Sigmoid colon (tissue), 7 donors: ENCODE results near the gene BCAS3. TPM values are rescaled to one million over a fixed set of nuclear protein-coding genes. Genes with fewer than 3 reads are reported as not detected.

ENCODE experiments used
- DNase-seq: peaks from one replicate; pipeline ENCODE4 v3.0.0-alpha.2; 2019
- H3K27ac ChIP-seq, 4 donors: fragments of 200-600 bp; sonication (generic); one replicate each; pipeline ENCODE4 v1.5.1; 2016 to 2019; ENCODE audit warnings: mild to moderate bottlenecking in 1 of 4
- H3K27me3 ChIP-seq, 3 donors: fragments of 200-600 bp; sonication (generic); one replicate each; pipeline ENCODE4 v1.5.1; 2019; ENCODE audit warnings: mild to moderate bottlenecking in 1 of 3
- H3K36me3 ChIP-seq, 4 donors: fragments of 200-600 bp; sonication (generic); one replicate each; pipeline ENCODE4 v1.5.1; 2016 to 2019
- H3K4me1 ChIP-seq, 4 donors: fragments of 200-600 bp; sonication (generic); one replicate each; pipeline ENCODE4 v1.5.1; 2017 to 2019
- H3K4me3 ChIP-seq, 4 donors: fragments of 200-600 bp; sonication (generic); one replicate each; pipeline ENCODE4 v1.5.1; 2017 to 2019; ENCODE audit warnings: mild to moderate bottlenecking in 2 of 4, moderate library complexity in 1 of 4
- H3K9me3 ChIP-seq, 4 donors: fragments of 200-600 bp in 3 of 4; sonication (generic) in 3 of 4; one replicate each; pipeline versions ENCODE4 v1.5.1 to v1.6.1; 2013 to 2019
- CTCF ChIP-seq, 4 experiments: fragments of 450-650 bp in 3 of 4; fragments of 200-600 bp in 1 of 4; IDR thresholded peaks; one replicate each; pipeline ENCODE4 v1.5.1; 2016 to 2019; ENCODE audit warnings: antibody characterized with exemption in 4 of 4, mild to moderate bottlenecking in 3 of 4, moderate library complexity in 2 of 4
- EP300 ChIP-seq, 4 donors: sonication (generic); formaldehyde crosslinking; IDR thresholded peaks; one replicate each; pipeline ENCODE4 v1.6.1; 2017; ENCODE audit warnings: antibody characterized with exemption in 4 of 4
- POLR2A ChIP-seq, 2 donors: fragments of 450-650 bp; IDR thresholded peaks; one replicate each; pipeline ENCODE4 v1.6.1; 2016; ENCODE audit warnings: antibody characterized with exemption in 2 of 2, mild to moderate bottlenecking in 2 of 2, moderate library complexity in 2 of 2
- POLR2AphosphoS5 ChIP-seq, 4 donors: sonication (generic); formaldehyde crosslinking; IDR thresholded peaks; one replicate each; pipeline ENCODE4 v1.6.1; 2017; ENCODE audit warnings: antibody characterized with exemption in 4 of 4
- WGBS, 2 donors: extraction: QIAGEN DNeasy Blood & Tissue Kit; methylation state at CpG; one replicate each; pipeline ENCODE4 v1.1.7; 2013; 5-methylcytosine and 5-hydroxymethylcytosine counted together
- intact Hi-C: fragments of 100-400 bp; cut with DNase I; formaldehyde crosslinking; loops from one replicate; pipeline ENCODE4 v1.15.1; 2023
- polyA plus RNA-seq, 3 donors: library from polyadenylated mRNA; stranded (reverse); fragments of 200-250 nt; gene quantifications; one replicate each; pipeline ENCODE4 v1.2.3, GENCODE V29; 2013
- total RNA-seq, 4 donors: library from RNA; depleted of rRNA; stranded (reverse); fragments of >200 nt; gene quantifications; one replicate each; pipeline ENCODE4 v1.1.0, GENCODE V29; 2016
- donor health status: healthy with polysubstance abuse.
- donor health status: Bipolar disorder and iron deficiency.
- donor health status: healthy.

BCAS3 gene
- total and polyA plus RNA-seq, 7 donors = 6.3 to 38.5 (median 28.5) TPM

- Histone ChIP-seq H3K9me3 (no peaks in the 10 kb centered on the region), H3K36me3 (no peaks in the 10 kb centered on the region), H3K27ac (peak overlapping the region in 2 of 4 donors; percentile 38 to 65), H3K4me3 (no peak overlapping the region), H3K27me3 (peaks cover 0 to 35% (median 0%) of the 10 kb centered on the region in 3 donors), H3K4me1 (peaks cover 0 to 5% (median 0%) of the 10 kb centered on the region in 4 donors)
- TF ChIP-seq CTCF (IDR thresholded peaks at IDR 0.05) = no peak
- no peak for TF ChIP-seq POLR2AphosphoS5 (IDR thresholded peaks at IDR 0.05)
- TF ChIP-seq EP300 (IDR thresholded peaks at IDR 0.05) = no peak
- TF ChIP-seq POLR2A (IDR thresholded peaks at IDR 0.05) = no peak
- no peak for DNase-seq
- 82 to 83% methylated on average over 12 of the region's 12 CpGs for WGBS, 2 donors
- intact Hi-C loops = no loop called here
Observed at GRCh38 chr17:61323909-61324868, 646.5 kb downstream of the BCAS3 start.

- intact Hi-C loops = no loop called here
- TF ChIP-seq POLR2A (IDR thresholded peaks at IDR 0.05) = no peak
- no peak for TF ChIP-seq CTCF (IDR thresholded peaks at IDR 0.05)
- no peak for TF ChIP-seq POLR2AphosphoS5 (IDR thresholded peaks at IDR 0.05)
- TF ChIP-seq EP300 (IDR thresholded peaks at IDR 0.05) = no peak
- peak overlapping the region in 1 of 4 donors; percentile 65 for H3K27ac ChIP-seq
- DNase-seq = no peak
- H3K9me3 ChIP-seq = no peaks in the 10 kb centered on the region
- H3K4me3 ChIP-seq = no peak overlapping the region
- no peaks in the 10 kb centered on the region for H3K36me3 ChIP-seq
- H3K27me3 ChIP-seq = peaks cover 0 to 30% (median 0%) of the 10 kb centered on the region in 3 donors
- 85 to 88% methylated on average over 5 of the region's 5 CpGs for WGBS, 2 donors
- H3K4me1 ChIP-seq = peaks cover 0 to 5% (median 0%) of the 10 kb centered on the region in 4 donors
Observed at GRCh38 chr17:61324950-61325349, 647.3 kb downstream of the BCAS3 start.

GRCh38 chr17:61325382-61326073, 647.9 kb downstream of the BCAS3 start:
- no peaks in the 10 kb centered on the region for H3K36me3 ChIP-seq
- H3K4me1 ChIP-seq = peaks cover 0 to 5% (median 0%) of the 10 kb centered on the region in 4 donors
- peak overlapping the region in 1 of 4 donors; percentile 65 for H3K27ac ChIP-seq
- DNase-seq = no peak
- TF ChIP-seq EP300 (IDR thresholded peaks at IDR 0.05) (no peak), POLR2AphosphoS5 (IDR thresholded peaks at IDR 0.05) (no peak), CTCF (IDR thresholded peaks at IDR 0.05) (no peak), POLR2A (IDR thresholded peaks at IDR 0.05) (no peak)
- peaks cover 0 to 25% (median 0%) of the 10 kb centered on the region in 3 donors for H3K27me3 ChIP-seq
- H3K4me3 ChIP-seq = no peak overlapping the region
- H3K9me3 ChIP-seq = no peaks in the 10 kb centered on the region
- WGBS, 2 donors = 61 to 79% methylated on average over 6 of the region's 6 CpGs
- intact Hi-C loops = no loop called here

GRCh38 chr17:61326330-61326729, 648.7 kb downstream of the BCAS3 start:
- Histone ChIP-seq H3K4me3 (no peak overlapping the region), H3K27ac (peak overlapping the region in 1 of 4 donors; percentile 65), H3K27me3 (peaks cover 0 to 23% (median 0%) of the 10 kb centered on the region in 3 donors), H3K4me1 (peaks cover 0 to 5% (median 0%) of the 10 kb centered on the region in 4 donors), H3K36me3 (no peaks in the 10 kb centered on the region), H3K9me3 (no peaks in the 10 kb centered on the region)
- intact Hi-C loops = no loop called here
- WGBS, 2 donors = 90 to 92% methylated on average over 3 of the region's 3 CpGs
- TF ChIP-seq POLR2A (IDR thresholded peaks at IDR 0.05) (no peak), POLR2AphosphoS5 (IDR thresholded peaks at IDR 0.05) (no peak), CTCF (IDR thresholded peaks at IDR 0.05) (peak in 1 of 4 experiments; percentile 8), EP300 (IDR thresholded peaks at IDR 0.05) (no peak)
- no peak for DNase-seq
